ENCODE data around the gene UGDH. TPM values are rescaled to one million over a fixed set of nuclear protein-coding genes. Genes with fewer than 3 reads are reported as not detected.

Gene UGDH
- total and polyA plus RNA-seq, 2 of the 13 experiments (the other 11 are each of a cell fraction or from before 2014, with no cell fraction given) = 99.0 to 384 TPM

- TF ChIP-seq ZNF276 (CRISPR knock-in tag; IDR thresholded peaks at IDR 0.05; ENCODE audit: low read depth) (no peak), ZNF335 (CRISPR knock-in tag; IDR thresholded peaks at IDR 0.05) (no peak), ZFYVE20 (CRISPR knock-in tag; IDR thresholded peaks at IDR 0.05; ENCODE audit: borderline replicate concordance, low read depth) (no peak), HOXA5 (CRISPR knock-in tag; IDR thresholded peaks at IDR 0.05) (peak; percentile 73), ZSCAN30 (CRISPR knock-in tag; IDR thresholded peaks at IDR 0.05) (no peak), JUN (CRISPR knock-in tag; IDR thresholded peaks at IDR 0.05) (no peak), AGO1 (IDR thresholded peaks at IDR 0.05; ENCODE audit: low read depth, low read length, poor library complexity, severe bottlenecking) (no peak), SMAD1 (CRISPR knock-in tag; IDR thresholded peaks at IDR 0.05; ENCODE audit: borderline replicate concordance, low read depth) (no peak), NKX3-1 (CRISPR knock-in tag; IDR thresholded peaks at IDR 0.05) (no peak), SKIL (CRISPR knock-in tag; IDR thresholded peaks at IDR 0.05; ENCODE audit: borderline replicate concordance) (no peak), ZNF629 (CRISPR knock-in tag; conservative IDR thresholded peaks at IDR 0.05) (no peak), ZC3H13 (CRISPR knock-in tag; IDR thresholded peaks at IDR 0.05) (no peak), TBX2 (CRISPR knock-in tag; IDR thresholded peaks at IDR 0.05; ENCODE audit: borderline replicate concordance) (no peak), ZNF12 (CRISPR knock-in tag; IDR thresholded peaks at IDR 0.05) (no peak), ZEB1 (IDR thresholded peaks at IDR 0.05; ENCODE audit: insufficient replicate concordance, low read depth) (no peak), ATF7 (IDR thresholded peaks at IDR 0.05) (no peak), ATF7 (CRISPR knock-in tag; IDR thresholded peaks at IDR 0.05) (no peak), SMARCC2 (IDR thresholded peaks at IDR 0.05) (no peak), PCBP1 (IDR thresholded peaks at IDR 0.05; ENCODE audit: borderline replicate concordance, low read depth, low read length) (no peak), ZFP36L1 (CRISPR knock-in tag; IDR thresholded peaks at IDR 0.05) (no peak), DNMT1 (CRISPR knock-in tag; IDR thresholded peaks at IDR 0.05) (no peak), MBD4 (IDR thresholded peaks at IDR 0.05; ENCODE audit: borderline replicate concordance, low read length) (peak; percentile 71; the same call in 1 of the 2 replicates), MIXL1 (CRISPR knock-in tag; IDR thresholded peaks at IDR 0.05) (peak; percentile 81), FOXJ3 (CRISPR knock-in tag; IDR thresholded peaks at IDR 0.05; ENCODE audit: borderline replicate concordance) (peak; percentile 45; the same call in 1 of the 2 replicates), TFDP1 (CRISPR knock-in tag; IDR thresholded peaks at IDR 0.05; ENCODE audit: borderline replicate concordance) (no peak), ZFP1 (CRISPR knock-in tag; IDR thresholded peaks at IDR 0.05) (0 out of 2 replicates have a peak, but pooled peaks have one; percentile 21), FOXA1 (IDR thresholded peaks at IDR 0.05) (no peak), FOXA1 (CRISPR knock-in tag; IDR thresholded peaks at IDR 0.05) (no peak)
Measured at GRCh38 chr4:39469429-39470077, 57.7 kb downstream of the UGDH start (continued).
